GM12878 (cell line): ENCODE measurements around the gene OTOGL. TPM values are rescaled to one million over a fixed set of nuclear protein-coding genes. Genes with fewer than 3 reads are reported as not detected.

Experiments used
- ATAC-seq: fragments of 200-7000 bp; cut with Tn5 transposase; 3 replicates; pipeline ENCODE4 v1.9.1; 2020; ENCODE audit warnings: mild to moderate bottlenecking, moderate library complexity
- BruUV-seq: library from RNA; stranded (reverse); fragments of 400-500 nt; replicated peaks from 2 replicates; lab custom pipeline; 2021; lab: Mats Ljungman, UMichigan
- CTCF ChIA-PET: fragments of 300-600 bp; sonication (Branson Sonifier 250); formaldehyde crosslinking; extraction: SDS; loops from one replicate; lab custom pipeline; 2021; ENCODE audit warnings: inconsistent platforms; lab: Yijun Ruan, JAX
- POLR2A ChIA-PET: fragments of 350-600 bp; formaldehyde crosslinking; extraction: SDS; loops from one replicate; lab custom pipeline; 2021; ENCODE audit warnings: inconsistent platforms; lab: Charles Lee
- RAD21 ChIA-PET: fragments of 300-600 bp; sonication (Branson Sonifier 250); formaldehyde crosslinking; loops from one replicate; lab custom pipeline; 2023; ENCODE audit warnings: antibody characterized with exemption; ENCODE audit not compliant: unreplicated experiment; lab: Charles Lee
- SMC1A ChIA-PET: fragments of 300-600 bp; sonication (Branson Sonifier 250); formaldehyde crosslinking; loops from one replicate; lab custom pipeline; 2023; ENCODE audit not compliant: unreplicated experiment, uncharacterized antibody; lab: Charles Lee
- DNase-seq: peaks from one replicate; pipeline ENCODE4 v3.0.0-alpha.2; 2011; ENCODE audit warnings: low read depth, low spot score
- FAIRE-seq: peaks from 3 replicates; lab custom pipeline; 2011; peaks lifted over from hg19 to GRCh38; lab: Jason Lieb, UNC
- H2AFZ ChIP-seq: 2 replicates; pipeline ENCODE4 v1.6.0; 2011; ENCODE audit warnings: low read depth, low read length, control low read depth; ENCODE audit not compliant: control insufficient read depth
- H3K27ac ChIP-seq: 2 replicates; pipeline ENCODE4 v1.5.1; 2011; ENCODE audit warnings: control low read depth; ENCODE audit not compliant: control insufficient read depth, insufficient read depth
- H3K27me3 ChIP-seq, 2 experiments: replicated peaks in 1 of 2; 2 replicates each; pipeline versions ENCODE4 v1.6.0 to v1.6.1; 2011; ENCODE audit warnings: low read length in 1 of 2; ENCODE audit not compliant: control insufficient read depth in 2 of 2, insufficient read depth in 2 of 2
- H3K36me3 ChIP-seq, 2 experiments: 2 replicates each; pipeline ENCODE4 v1.5.1; 2011; ENCODE audit warnings: low read length in 1 of 2; ENCODE audit not compliant: control insufficient read depth in 2 of 2, insufficient read depth in 2 of 2
- H3K4me1 ChIP-seq: 2 replicates; pipeline ENCODE4 v1.6.1; 2011; ENCODE audit warnings: mild to moderate bottlenecking, low read length, moderate library complexity, mixed read lengths; ENCODE audit not compliant: control insufficient read depth, insufficient read depth
- H3K4me2 ChIP-seq: 2 replicates; pipeline ENCODE4 v1.6.0; 2011; ENCODE audit warnings: control low read depth; ENCODE audit not compliant: control insufficient read depth, insufficient read depth
- H3K4me3 ChIP-seq: fragments of 200-600 bp; sonication (generic); 2 replicates; pipeline ENCODE4 v1.5.1; 2016
- H3K79me2 ChIP-seq: 2 replicates; pipeline ENCODE4 v1.6.0; 2011; ENCODE audit warnings: low read length; ENCODE audit not compliant: control insufficient read depth, insufficient read depth
- H3K9ac ChIP-seq: 2 replicates; pipeline ENCODE4 v1.8.0; 2011; ENCODE audit warnings: low read length, control low read depth, mixed read lengths; ENCODE audit not compliant: control insufficient read depth, insufficient read depth
- H3K9me3 ChIP-seq: replicated peaks from 3 replicates; pipeline ENCODE4 v1.5.1; 2011; ENCODE audit warnings: mild to moderate bottlenecking, low read length; ENCODE audit not compliant: control insufficient read depth, insufficient read depth
- H4K20me1 ChIP-seq: 2 replicates; pipeline ENCODE4 v1.6.0; 2011; ENCODE audit not compliant: control insufficient read depth, insufficient read depth
- HSF1 ChIP-seq: fragments of 150-350 bp; IDR thresholded peaks from 2 replicates; pipeline ENCODE4 v1.6.1; 2014; ENCODE audit warnings: mild to moderate bottlenecking, low read depth, low read length
- IRF3 ChIP-seq: fragments of 450-650 bp; IDR thresholded peaks from 2 replicates; pipeline ENCODE4 v1.6.1; 2014; ENCODE audit warnings: mild to moderate bottlenecking
- JUND ChIP-seq: IDR thresholded peaks from 2 replicates; pipeline ENCODE4 v1.6.1; 2012; ENCODE audit warnings: low read depth, mild to moderate bottlenecking, low read length, improper control_type of control experiment, moderate library complexity
- LARP7 ChIP-seq: fragments of 450-650 bp; IDR thresholded peaks from 2 replicates; pipeline ENCODE4 v1.6.1; 2017; ENCODE audit warnings: mild to moderate bottlenecking
- NR2C2 ChIP-seq: IDR thresholded peaks from 2 replicates; pipeline ENCODE4 v1.6.1; 2011; ENCODE audit warnings: borderline replicate concordance, low read depth; ENCODE audit not compliant: control insufficient read depth, insufficient read length
- POLR2AphosphoS5 ChIP-seq: IDR thresholded peaks from 2 replicates; pipeline ENCODE4 v1.6.1; 2011; ENCODE audit warnings: mild to moderate bottlenecking, low read length, inconsistent platforms
- WGBS: methylation state at CpG from one replicate; pipeline ENCODE4 v1.1.6; 2016; ENCODE audit warnings: low lambda C conversion rate; ENCODE audit not compliant: insufficient replicate concordance, insufficient coverage; ENCODE audit errors: missing lambda C conversion rate; 5-methylcytosine and 5-hydroxymethylcytosine counted together
- in situ Hi-C: fragments of 300-500 bp; cut with MboI; formaldehyde crosslinking; loops from 9 replicates; pipeline ENCODE4 v1.14.3; 2018; ENCODE audit warnings: mixed read lengths
- intact Hi-C: fragments of 100-400 bp; cut with micrococcal nuclease; formaldehyde crosslinking; loops from one replicate; pipeline ENCODE4 v1.14.2; 2022; ENCODE audit not compliant: unreplicated experiment
- polyA plus RNA-seq, 11 experiments: library from polyadenylated mRNA; depleted of rRNA in 4 of 11; unstranded in 6 of 11; stranded (reverse) in 5 of 11; fragments of >200 nt; fragmentation: Nextera tagmentation in 4 of 11; fragmentation: Illumina TruSeq in 1 of 11; extraction: Ambion mirVana in 4 of 11; extraction: Trizol in 1 of 11; gene quantifications; 1 replicate in 1 of 11; 2 replicates in 10 of 11; pipeline versions ENCODE4 v1.2.1 to v1.2.3, GENCODE V29; 2011 to 2016; ENCODE audit warnings: inconsistent platforms in 2 of 11, missing spikeins in 2 of 11, low read depth in 1 of 11
- total RNA-seq, 4 experiments: library from RNA; depleted of rRNA in 3 of 4; stranded (reverse); fragments of >200 nt in 3 of 4; fragmentation: Illumina TruSeq in 1 of 4; extraction: Trizol in 1 of 4; gene quantifications; 2 replicates each; pipeline versions ENCODE4 v1.2.1 to v1.2.3, GENCODE V29; 2013 to 2021
- TF ChIP-seq, protein P1 (sequence below): IDR thresholded peaks from 2 replicates; pipeline ENCODE4 v1.6.1; 2012; ENCODE audit warnings: low read depth, low read length, improper control_type of control experiment
- TF ChIP-seq, protein P2 (sequence below): fragments of 450-650 bp; IDR thresholded peaks from 2 replicates; pipeline ENCODE4 v1.6.1; 2017; ENCODE audit warnings: mild to moderate bottlenecking, low read depth, inconsistent platforms; ENCODE audit not compliant: poor library complexity, severe bottlenecking

OTOGL gene
- total and polyA plus RNA-seq, 10 of the 15 experiments (the other 5 are each of a cell fraction or from before 2014, with no cell fraction given): 0.04 to 3.7 (median 0.27) TPM

GRCh38 chr12:80262771-80263170 is 163.4 kb downstream of the OTOGL start:
- no peaks in the 10 kb centered on the region for H3K36me3 ChIP-seq
- ChIA-PET SMC1A (no interaction called here), RAD21 (no interaction called here), CTCF (no interaction called here), POLR2A (no interaction called here)
- H3K27me3 ChIP-seq: no peaks in the 10 kb centered on the region; a peak in 1 of 4 replicates
- H3K79me2 ChIP-seq: no peaks in the 10 kb centered on the region
- in situ Hi-C loops: no loop called here
- no TSS peak for BruUV-seq
- no peak overlapping the region for H3K4me3 ChIP-seq
- no peaks in the 10 kb centered on the region for H3K9me3 ChIP-seq
- WGBS: 62% methylated on average over 4 of the region's 4 CpGs
- H3K9ac ChIP-seq: no peak overlapping the region
- H3K27ac ChIP-seq: no peak overlapping the region
- no peak for DNase-seq
- H2AFZ ChIP-seq: no peak overlapping the region
- H4K20me1 ChIP-seq: no peaks in the 10 kb centered on the region
- no peak for TF ChIP-seq HSF1
- TF ChIP-seq POLR2AphosphoS5: no peak
- no peak for TF ChIP-seq LARP7
- no peak for TF ChIP-seq IRF3
- TF ChIP-seq, protein P1, sequence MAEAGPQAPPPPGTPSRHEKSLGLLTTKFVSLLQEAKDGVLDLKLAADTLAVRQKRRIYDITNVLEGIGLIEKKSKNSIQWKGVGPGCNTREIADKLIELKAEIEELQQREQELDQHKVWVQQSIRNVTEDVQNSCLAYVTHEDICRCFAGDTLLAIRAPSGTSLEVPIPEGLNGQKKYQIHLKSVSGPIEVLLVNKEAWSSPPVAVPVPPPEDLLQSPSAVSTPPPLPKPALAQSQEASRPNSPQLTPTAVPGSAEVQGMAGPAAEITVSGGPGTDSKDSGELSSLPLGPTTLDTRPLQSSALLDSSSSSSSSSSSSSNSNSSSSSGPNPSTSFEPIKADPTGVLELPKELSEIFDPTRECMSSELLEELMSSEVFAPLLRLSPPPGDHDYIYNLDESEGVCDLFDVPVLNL: no peak
- no peak for TF ChIP-seq JUND
- TF ChIP-seq, protein P2, sequence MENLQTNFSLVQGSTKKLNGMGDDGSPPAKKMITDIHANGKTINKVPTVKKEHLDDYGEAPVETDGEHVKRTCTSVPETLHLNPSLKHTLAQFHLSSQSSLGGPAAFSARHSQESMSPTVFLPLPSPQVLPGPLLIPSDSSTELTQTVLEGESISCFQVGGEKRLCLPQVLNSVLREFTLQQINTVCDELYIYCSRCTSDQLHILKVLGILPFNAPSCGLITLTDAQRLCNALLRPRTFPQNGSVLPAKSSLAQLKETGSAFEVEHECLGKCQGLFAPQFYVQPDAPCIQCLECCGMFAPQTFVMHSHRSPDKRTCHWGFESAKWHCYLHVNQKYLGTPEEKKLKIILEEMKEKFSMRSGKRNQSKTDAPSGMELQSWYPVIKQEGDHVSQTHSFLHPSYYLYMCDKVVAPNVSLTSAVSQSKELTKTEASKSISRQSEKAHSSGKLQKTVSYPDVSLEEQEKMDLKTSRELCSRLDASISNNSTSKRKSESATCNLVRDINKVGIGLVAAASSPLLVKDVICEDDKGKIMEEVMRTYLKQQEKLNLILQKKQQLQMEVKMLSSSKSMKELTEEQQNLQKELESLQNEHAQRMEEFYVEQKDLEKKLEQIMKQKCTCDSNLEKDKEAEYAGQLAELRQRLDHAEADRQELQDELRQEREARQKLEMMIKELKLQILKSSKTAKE: no peak
- no peak for TF ChIP-seq NR2C2
- H3K4me1 ChIP-seq: no peaks in the 10 kb centered on the region
- intact Hi-C loops: loop anchor here (2.0 kb wide), 1 partner anchor 854 kb away; no protein-coding TSS in a partner anchor
- no peak for FAIRE-seq
- no peak overlapping the region for H3K4me2 ChIP-seq
- no peak for ATAC-seq
